GM18873 (cell line): Measurements from ENCODE around the gene RPF1.
"Not testable (repeated sequence)": the region's sequence is repeated elsewhere in the genome, so short reads cannot be mapped to it uniquely, and the experiment has no call there.

Source experiments
- ATAC-seq: cut with Tn5 transposase; IDR thresholded peaks from one replicate; pipeline ENCODE4 v1.9.1; 2021; ENCODE audit warnings: mild to moderate bottlenecking, moderate library complexity, moderate number of reproducible peaks; ENCODE audit not compliant: unreplicated experiment, low FRiP score

Gene RPF1

GRCh38 chr1:84489766-84490165 lies 10.7 kb downstream of the RPF1 start:
- no peak for ATAC-seq

GRCh38 chr1:84492726-84493125 lies 13.7 kb downstream of the RPF1 start:
- ATAC-seq: no peak

- no peak for ATAC-seq
These were observed 14.7 kb downstream of the RPF1 start for GRCh38 chr1:84493747-84494146.

- no peak for ATAC-seq
These were observed 17.4 kb downstream of the RPF1 start for GRCh38 chr1:84496498-84496897.

- ATAC-seq: no peak
These were observed 18.7 kb downstream of the RPF1 start for GRCh38 chr1:84497631-84498275.

- no peak for ATAC-seq
These were observed 23.9 kb downstream of the RPF1 start for GRCh38 chr1:84502927-84503326.

- ATAC-seq: no peak
These were observed 25.8 kb downstream of the RPF1 start for GRCh38 chr1:84504580-84505492.

- ATAC-seq: peak; percentile 21
These were observed 26.5 kb downstream of the RPF1 start for GRCh38 chr1:84505493-84506001.

- peak; percentile 76 for ATAC-seq
These were observed 27.1 kb downstream of the RPF1 start, which contains the start of the genes GNG5 and SPATA1 for GRCh38 chr1:84506002-84506728. GNG5 (minus strand) TSS chr1:84506581; CDS start chr1:84506091, 490 bp downstream. SPATA1 (plus strand) TSS chr1:84506386; CDS start chr1:84516360, 9,974 bp downstream.

- no peak for ATAC-seq
These were observed 27.8 kb downstream of the RPF1 start for GRCh38 chr1:84506729-84507453.

GRCh38 chr1:84507887-84508286 lies 28.8 kb downstream of the RPF1 start:
- not testable (repeated sequence) for ATAC-seq

- ATAC-seq: no peak
These were observed 29.4 kb downstream of the RPF1 start for GRCh38 chr1:84508510-84508909.

GRCh38 chr1:84509029-84509428 lies 30.0 kb downstream of the RPF1 start:
- no peak for ATAC-seq

GRCh38 chr1:84510165-84510564 lies 31.1 kb downstream of the RPF1 start:
- no peak for ATAC-seq

- ATAC-seq: no peak
These were observed 31.6 kb downstream of the RPF1 start for GRCh38 chr1:84510668-84511067.

- no peak for ATAC-seq
These were observed 45.5 kb downstream of the RPF1 start for GRCh38 chr1:84524590-84524989.

GRCh38 chr1:84525779-84526178 lies 46.7 kb downstream of the RPF1 start:
- ATAC-seq: no peak

GRCh38 chr1:84538599-84538998 lies 59.5 kb downstream of the RPF1 start:
- ATAC-seq: no peak

- ATAC-seq: no peak
These were observed 60.9 kb downstream of the RPF1 start for GRCh38 chr1:84539972-84540371.

GRCh38 chr1:84540759-84541158 lies 61.7 kb downstream of the RPF1 start:
- ATAC-seq: no peak
